Body of pancreas (tissue), 4 donors: ENCODE data around the gene GNAT2.

Experiments used
- CTCF ChIP-seq, 7 experiments: fragments of 450-650 bp in 4 of 7; fragments of 200-600 bp in 3 of 7; sonication (generic) in 3 of 7; IDR thresholded peaks; one replicate each; pipeline ENCODE4 v1.5.1; 2016 to 2019; ENCODE audit warnings: antibody characterized with exemption in 7 of 7
- POLR2A ChIP-seq, 3 donors: fragments of 450-650 bp; IDR thresholded peaks; one replicate each; pipeline ENCODE4 v1.6.1; 2016; ENCODE audit warnings: antibody characterized with exemption in 3 of 3, mild to moderate bottlenecking in 2 of 3

DNA sequence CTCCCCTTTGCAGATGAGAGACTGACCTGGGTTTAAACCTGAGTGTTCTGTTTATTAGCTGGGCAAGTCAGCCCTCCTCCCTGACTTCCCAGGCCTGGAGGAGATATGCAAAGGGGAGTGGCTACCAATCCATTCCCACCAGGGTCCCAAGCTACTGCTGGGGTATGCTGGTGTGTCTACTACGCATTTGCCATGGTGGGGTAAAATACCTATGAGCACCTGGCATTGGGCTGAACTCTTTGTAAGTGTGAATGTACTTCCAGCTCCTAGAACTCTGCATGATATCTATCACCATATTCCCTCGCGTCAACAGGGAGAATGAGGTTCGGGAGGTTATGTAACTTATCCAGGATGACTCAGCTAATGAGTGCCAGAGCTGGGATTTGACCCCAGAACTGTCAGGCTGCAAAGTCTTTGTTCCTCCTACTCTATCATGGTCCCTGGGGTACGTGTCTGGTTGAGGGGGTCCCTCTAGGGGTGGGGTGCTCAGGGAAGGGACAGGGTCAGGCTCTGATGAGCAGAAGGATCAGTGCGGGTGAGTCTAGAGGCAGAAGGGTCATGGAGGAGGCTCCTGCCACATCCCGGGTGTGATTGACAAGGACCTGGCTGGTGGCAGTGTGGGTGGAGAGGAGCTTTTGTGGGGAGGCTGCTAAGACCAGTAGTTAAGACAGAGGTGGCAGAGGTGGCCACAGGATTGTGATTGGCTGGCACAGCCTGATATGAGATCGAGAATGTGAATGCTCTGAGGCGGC is 17.0 kb upstream of the GNAT2 start:
- TF ChIP-seq CTCF (IDR thresholded peaks at IDR 0.05): no peak
- no peak for TF ChIP-seq POLR2A (IDR thresholded peaks at IDR 0.05)
